H1 (cell line): ENCODE results near the gene KLK10.

Experiments
- CBX5 ChIP-seq: fragments of 300-800, 300-1000 bp; sonication (generic); IDR thresholded peaks from 2 replicates; pipeline ENCODE4 v1.7.1; 2016; ENCODE audit warnings: antibody characterized with exemption, low read length, low read depth
- GABPA ChIP-seq: IDR thresholded peaks from 2 replicates; pipeline ENCODE4 v1.6.1; 2011; ENCODE audit warnings: mild to moderate bottlenecking, low read length, moderate library complexity, borderline replicate concordance; ENCODE audit not compliant: insufficient read depth
- KDM5A ChIP-seq: fragments of 200-600 bp; IDR thresholded peaks from 2 replicates; pipeline ENCODE4 v1.7.1; 2012; ENCODE audit warnings: mild to moderate bottlenecking, low read length, inconsistent platforms, mixed read lengths
- POLR2A ChIP-seq, 2 experiments: IDR thresholded peaks; 1 replicate in 1 of 2; 2 replicates in 1 of 2; pipeline ENCODE4 v1.6.1; 2011; ENCODE audit warnings: low read depth in 2 of 2, low read length in 2 of 2, mild to moderate bottlenecking in 2 of 2; ENCODE audit errors: control extremely low read depth in 1 of 2
- TBP ChIP-seq: IDR thresholded peaks from 2 replicates; pipeline ENCODE4 v1.6.1; 2011; ENCODE audit warnings: low read depth, low read length, improper control_type of control experiment
- YY1 ChIP-seq: IDR thresholded peaks from 2 replicates; pipeline ENCODE4 v1.6.1; 2011; ENCODE audit warnings: low read depth, mild to moderate bottlenecking, low read length
- TF ChIP-seq, protein P1 (sequence below), 3 experiments: IDR thresholded peaks; 1 replicate in 2 of 3; 2 replicates in 1 of 3; pipeline versions ENCODE4 v1.5.1 to v1.6.1; 2011; ENCODE audit warnings: low read length in 3 of 3, mild to moderate bottlenecking in 3 of 3, inconsistent platforms in 2 of 3, low read depth in 1 of 3, moderate library complexity in 1 of 3; ENCODE audit not compliant: insufficient read depth in 1 of 3; ENCODE audit errors: control extremely low read depth in 1 of 3
- TF ChIP-seq, protein P2 (sequence below): IDR thresholded peaks from 2 replicates; pipeline ENCODE4 v1.6.1; 2011; ENCODE audit warnings: low read depth, mild to moderate bottlenecking, low read length; ENCODE audit not compliant: insufficient read depth
- TF ChIP-seq, protein P3 (sequence below): IDR thresholded peaks from 2 replicates; pipeline ENCODE4 v1.6.1; 2011; ENCODE audit warnings: low read length, improper control_type of control experiment

DNA sequence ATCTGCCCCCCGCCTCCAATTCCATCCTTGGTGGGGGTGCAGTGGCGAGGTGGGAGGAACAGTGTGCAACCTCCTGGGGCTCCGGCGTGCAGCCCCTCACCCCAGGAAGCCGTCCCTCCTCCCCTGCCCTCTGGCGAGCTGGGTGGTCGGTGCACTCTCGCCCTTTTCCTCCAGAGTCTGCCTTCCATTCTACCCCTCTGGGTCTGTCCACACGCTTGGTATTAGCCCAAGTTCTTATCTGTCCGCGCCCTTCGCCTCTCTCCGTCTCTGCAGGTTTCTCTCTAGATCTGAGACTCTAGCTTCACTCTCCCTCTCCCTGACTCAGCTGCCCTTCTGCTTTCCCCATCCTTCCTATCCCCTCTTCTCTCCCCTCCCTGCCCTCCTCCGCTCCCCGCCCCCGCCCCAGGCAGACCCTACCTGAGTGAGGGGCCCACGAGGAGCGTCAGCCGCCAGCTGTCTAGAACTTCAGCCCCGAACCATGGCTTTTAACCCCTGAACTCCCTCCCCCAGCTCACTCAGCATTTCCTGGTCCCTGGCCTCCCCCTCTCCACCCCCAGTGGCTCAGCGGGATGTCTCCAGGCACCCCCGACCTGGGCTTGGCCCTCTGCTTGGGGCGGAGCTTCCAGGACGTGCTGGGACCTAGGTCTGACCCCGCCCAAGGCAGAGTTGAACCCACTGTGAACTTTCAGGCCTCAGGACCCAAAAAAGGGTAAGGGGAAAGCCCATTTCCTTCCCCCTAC is 45.9 kb upstream of the KLK10 start:
- TF ChIP-seq, protein P1, sequence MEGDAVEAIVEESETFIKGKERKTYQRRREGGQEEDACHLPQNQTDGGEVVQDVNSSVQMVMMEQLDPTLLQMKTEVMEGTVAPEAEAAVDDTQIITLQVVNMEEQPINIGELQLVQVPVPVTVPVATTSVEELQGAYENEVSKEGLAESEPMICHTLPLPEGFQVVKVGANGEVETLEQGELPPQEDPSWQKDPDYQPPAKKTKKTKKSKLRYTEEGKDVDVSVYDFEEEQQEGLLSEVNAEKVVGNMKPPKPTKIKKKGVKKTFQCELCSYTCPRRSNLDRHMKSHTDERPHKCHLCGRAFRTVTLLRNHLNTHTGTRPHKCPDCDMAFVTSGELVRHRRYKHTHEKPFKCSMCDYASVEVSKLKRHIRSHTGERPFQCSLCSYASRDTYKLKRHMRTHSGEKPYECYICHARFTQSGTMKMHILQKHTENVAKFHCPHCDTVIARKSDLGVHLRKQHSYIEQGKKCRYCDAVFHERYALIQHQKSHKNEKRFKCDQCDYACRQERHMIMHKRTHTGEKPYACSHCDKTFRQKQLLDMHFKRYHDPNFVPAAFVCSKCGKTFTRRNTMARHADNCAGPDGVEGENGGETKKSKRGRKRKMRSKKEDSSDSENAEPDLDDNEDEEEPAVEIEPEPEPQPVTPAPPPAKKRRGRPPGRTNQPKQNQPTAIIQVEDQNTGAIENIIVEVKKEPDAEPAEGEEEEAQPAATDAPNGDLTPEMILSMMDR (IDR thresholded peaks at IDR 0.05; ENCODE audit: control extremely low read depth in 1 of 3, insufficient read depth in 1 of 3, low read depth in 1 of 3, low read length in 3 of 3): peak in 1 of 3 experiments; percentile 5; a peak in 1 of 4 replicates
- no peak for TF ChIP-seq POLR2A (IDR thresholded peaks at IDR 0.05; ENCODE audit: control extremely low read depth in 1 of 2, low read depth in 2 of 2, low read length in 2 of 2)
- TF ChIP-seq GABPA: no peak
- TF ChIP-seq CBX5: no peak
- TF ChIP-seq, protein P2, sequence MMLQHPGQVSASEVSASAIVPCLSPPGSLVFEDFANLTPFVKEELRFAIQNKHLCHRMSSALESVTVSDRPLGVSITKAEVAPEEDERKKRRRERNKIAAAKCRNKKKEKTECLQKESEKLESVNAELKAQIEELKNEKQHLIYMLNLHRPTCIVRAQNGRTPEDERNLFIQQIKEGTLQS: no peak
- no peak for TF ChIP-seq TBP
- no peak for TF ChIP-seq YY1
- TF ChIP-seq, protein P3, sequence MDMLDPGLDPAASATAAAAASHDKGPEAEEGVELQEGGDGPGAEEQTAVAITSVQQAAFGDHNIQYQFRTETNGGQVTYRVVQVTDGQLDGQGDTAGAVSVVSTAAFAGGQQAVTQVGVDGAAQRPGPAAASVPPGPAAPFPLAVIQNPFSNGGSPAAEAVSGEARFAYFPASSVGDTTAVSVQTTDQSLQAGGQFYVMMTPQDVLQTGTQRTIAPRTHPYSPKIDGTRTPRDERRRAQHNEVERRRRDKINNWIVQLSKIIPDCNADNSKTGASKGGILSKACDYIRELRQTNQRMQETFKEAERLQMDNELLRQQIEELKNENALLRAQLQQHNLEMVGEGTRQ: no peak
- TF ChIP-seq KDM5A: no peak
